ENCODE measurements around the gene DENND2A.

The DENND2A gene

DNA sequence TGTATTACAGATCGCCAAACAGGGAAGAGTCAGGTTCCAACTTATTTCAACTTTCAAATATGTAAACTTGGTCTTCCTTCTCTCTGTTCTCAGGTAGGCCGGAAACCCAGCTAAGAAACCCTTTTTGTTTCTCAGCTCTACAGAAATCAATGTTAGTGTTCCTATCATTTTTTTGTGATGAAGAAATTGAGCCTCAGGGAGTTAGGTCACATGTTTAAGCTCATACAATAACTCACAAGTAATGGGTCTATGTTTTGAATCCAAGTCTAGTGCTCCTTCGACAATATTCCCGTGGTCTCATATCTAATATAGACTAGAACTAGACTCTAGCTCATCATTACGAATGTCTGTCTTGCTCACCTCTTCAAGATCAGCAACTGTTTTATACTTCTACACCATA lies 22.3 kb downstream of the DENND2A start:
- no peak for DNase-seq

DNA sequence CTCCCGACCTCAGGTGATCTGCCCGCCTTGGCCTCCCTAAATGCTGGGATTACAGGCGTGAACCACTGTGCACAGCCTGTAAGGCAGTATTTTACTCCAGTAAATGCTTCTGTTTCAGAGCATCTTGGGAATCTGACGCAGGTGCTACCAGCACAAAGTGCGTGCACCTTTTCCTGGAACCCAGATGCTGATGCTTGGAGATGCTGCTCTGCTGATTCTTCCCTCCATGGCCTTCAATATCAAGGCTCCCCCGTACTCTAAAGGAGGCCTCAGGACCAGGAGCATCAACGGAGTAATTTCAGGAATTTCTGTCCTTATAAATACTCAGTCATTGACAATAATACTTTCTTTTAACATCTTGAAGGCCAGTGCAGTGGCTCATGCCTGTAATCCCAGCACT lies 23.5 kb downstream of the DENND2A start:
- no peak for DNase-seq

DNA sequence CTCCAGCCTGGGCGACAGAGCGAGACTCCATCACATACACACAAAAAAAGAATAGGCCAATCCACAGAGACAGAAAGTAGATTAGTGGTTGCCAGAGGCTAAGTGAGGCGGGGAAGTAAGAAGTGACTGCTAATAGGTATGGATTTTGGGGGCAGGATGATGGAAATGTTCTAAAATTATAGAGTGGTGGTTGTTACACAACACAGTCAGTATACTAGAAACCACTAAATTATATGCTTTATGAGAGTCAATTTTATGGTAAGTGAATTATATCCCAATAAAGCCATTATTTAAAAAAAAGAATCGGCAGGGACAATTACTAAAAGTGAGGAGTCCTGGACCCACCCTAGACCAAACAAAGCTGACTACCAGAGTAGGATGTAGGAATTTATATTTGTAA lies 24.3 kb downstream of the DENND2A start:
- DNase-seq = no peak

DNA sequence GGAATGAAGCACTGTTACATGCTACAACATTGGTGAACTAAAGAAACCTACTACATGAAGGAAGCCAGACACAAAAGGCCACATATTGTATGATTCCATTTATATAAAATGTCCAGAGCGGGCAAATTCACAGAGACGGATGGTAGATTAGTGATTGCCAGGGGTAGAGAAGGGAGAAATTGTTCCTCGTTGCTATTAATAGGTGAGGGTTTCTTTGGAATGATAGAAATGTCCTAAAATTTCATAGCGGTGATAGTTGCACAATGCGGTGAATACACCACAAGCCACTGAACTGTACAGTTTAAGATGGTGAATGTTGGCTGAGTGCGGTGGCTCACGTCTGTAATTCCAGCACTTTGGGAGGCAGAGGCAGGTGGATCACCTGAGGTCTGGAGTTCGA lies 29.0 kb downstream of the DENND2A start:
- DNase-seq = no peak

DNA sequence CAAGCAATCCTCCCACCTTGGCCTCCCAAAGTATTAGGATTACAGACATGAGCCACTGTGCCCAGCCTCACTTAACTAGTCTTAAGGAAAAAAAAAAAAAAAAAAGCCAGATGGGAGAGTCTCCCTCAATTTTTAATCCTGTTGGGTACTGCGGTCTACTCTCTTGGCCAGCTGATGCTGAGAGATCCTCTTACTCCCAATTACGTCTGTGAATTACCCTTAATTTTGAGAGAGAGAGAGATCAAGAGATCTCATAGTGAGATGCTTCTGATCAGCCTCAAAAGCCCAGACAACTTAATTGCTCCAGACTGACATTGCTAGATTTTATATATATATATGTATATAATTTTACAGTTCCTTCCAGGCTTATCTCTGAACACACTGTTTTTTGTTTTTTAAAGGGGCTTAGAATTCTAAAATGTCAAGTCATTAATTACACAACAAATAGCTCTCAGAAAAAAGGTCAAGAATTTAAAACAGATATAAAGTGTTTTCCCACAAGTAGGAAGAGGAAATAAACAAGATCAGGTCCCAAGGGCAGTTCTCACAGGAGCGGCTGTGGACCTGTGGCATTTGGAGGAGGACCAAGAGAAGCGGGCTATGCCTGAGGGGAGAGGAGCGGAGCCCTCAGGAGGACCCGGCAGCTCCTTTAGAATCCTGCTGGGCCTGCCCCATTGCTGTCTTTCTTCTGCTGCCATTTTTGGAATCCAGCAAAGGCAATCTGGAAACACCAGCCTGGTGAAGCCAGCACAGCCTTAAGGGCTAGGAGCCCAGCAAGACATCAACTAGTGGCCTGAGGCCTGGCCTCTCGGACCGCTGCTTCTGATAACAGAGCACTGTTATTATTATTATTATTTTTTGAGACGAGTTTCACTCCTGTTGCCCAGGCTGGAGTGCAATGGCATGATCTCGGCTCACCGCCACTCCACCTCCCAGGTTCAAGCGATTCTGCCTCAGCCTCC lies 30.1 kb downstream of the DENND2A start:
- no peak for DNase-seq

DNA sequence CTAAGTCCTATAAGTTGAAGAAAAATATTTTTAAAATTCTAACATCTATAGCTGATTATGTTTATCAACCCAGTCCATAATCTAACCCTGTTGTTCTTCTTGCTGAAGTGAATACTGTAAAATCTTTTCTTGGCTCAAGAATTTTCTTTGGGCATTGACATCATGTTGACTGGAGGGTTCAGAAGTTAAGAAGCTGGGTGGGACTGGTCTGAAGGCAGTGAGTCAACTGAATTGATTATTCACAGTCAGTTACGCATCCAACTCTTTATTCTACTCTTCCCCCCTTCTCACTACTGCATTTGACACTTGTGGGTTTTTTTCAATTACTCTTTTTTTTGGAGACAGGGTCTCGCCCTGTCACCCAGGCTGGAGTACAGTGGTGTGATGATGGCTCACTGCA lies 31.0 kb downstream of the DENND2A start:
- DNase-seq = no peak

DNA sequence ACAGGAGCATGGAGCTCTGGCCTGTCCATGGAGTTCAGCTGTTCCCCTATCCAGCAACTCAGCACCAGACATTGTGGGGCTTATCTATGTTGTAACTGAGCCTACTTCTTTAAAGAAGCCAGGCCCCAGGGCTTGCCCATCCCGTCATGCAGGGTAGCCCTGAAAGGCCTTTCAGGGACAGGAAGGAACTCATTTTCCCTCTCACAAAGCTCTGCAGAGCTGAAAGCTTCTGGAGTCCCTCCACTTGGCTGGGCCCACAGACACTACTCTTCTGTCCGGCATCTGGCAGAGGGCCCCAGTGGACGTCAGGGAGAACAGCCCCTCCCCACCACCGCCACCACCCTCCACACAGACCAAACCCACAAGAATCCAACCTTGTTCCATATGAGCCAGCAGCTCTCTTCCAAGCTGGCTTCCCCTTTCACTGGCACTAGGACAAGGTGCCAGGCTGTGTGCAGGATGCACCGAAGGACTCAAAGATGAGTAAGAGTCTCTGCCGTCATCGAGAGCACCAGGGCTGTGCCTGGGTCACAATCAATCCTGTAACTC lies 33.1 kb downstream of the DENND2A start:
- DNase-seq = no peak

DNA sequence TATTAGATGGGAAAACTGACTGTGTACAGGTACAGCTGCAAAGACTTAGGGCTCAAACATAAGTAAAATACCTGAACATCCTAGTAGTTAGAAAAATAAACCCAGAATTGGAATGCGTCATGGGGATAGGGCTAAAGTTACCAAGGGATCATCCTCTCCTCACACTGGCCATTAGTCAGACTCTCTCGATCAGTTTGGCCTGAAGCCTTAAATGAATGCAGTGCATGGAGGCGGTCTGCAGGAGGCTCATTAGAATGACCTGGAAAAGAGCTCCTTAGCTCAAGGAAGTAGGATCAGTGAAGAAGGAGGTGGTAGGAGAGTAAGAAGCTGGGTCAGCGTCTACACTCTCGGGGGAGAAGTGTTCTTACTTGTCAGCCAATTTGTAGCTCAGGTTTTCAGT lies 35.3 kb downstream of the DENND2A start:
- DNase-seq = no peak

DNA sequence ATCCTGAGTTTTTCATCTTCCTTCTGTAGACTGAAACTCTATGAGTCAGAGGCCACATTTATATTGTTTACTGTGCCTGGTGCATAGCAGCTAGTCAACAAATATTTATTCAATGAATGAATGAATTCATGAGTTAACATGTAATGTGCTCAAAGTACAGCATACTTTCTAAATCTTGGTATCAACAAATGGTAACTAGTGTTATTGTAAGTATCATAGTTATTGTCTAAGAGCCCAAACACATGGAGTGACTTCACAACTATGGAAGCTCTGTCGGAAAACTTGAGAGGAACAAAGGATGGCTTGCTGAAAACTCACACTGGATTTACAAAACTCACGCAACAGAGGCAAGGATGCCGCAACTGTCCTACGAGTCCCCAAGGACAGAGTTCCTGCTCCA lies 35.9 kb downstream of the DENND2A start:
- DNase-seq = no peak

DNA sequence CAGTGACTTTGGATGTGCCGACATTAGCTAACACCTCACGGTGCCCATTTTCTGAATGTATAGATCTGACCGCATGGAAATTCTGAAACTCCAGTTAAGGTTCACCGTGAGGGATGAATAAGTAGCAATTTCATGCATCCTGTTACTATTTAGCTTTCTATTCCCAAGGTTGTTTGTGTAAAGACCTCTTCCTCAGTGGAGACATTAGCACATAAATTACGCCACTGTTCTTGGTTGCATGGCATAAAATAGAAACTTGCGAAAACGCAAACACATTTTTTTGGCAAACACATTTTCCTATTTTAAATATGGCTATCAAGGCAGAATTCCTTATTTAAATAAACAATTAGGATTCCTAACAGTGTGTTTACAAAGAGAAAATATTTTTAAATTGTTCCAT lies 36.5 kb downstream of the DENND2A start:
- DNase-seq = no peak

DNA sequence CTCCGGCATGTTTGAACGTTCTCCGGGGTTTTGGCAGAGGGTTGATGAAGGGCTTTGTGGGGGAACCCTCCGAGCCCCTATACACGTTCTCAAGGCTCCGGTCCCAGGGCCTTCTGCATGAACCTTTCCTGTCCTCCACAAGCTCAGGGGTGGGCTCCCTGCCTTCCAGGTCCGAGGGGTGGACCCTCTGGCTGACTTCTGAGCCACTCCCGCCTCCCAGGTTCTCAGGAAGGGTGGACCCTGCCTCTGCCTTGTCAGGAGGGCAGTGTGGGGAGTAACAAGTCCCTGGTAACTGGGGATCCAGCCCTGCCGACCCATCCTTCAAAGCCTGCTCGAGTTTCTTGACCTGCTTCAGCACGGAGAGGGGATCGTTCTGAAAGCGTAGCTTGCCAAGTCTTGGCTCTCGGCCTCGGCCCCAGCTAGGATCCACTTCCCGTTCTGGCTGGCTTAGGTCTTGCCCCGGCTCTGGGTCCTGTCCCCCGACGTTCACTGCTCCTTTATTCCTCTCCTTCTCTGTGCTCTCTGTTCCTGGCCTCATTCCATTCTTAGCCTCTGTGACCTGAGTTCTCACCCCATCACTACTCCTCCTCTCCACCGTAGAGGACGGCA lies 38.9 kb downstream of the DENND2A start:
- no peak for DNase-seq

DNA sequence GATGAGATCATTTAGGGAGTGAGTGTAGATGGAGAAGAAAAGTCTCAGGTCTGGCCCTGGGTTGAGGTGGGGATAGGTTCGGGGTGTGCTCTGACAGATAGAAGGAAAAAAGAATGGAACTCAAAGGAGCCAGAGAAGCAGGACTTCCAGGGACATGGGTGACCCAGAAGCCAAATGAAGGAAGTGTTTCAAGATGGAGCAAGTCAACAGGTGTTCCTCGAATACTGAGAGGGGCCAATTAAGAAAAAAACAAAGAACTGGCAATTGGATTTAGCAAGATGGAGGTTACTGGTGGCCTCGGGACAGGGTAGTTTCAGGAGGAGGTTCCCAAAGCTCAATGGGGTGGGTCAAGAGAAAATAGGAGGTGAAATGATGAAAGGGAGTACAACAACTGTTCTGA lies 40.3 kb downstream of the DENND2A start:
- no peak for DNase-seq

DNA sequence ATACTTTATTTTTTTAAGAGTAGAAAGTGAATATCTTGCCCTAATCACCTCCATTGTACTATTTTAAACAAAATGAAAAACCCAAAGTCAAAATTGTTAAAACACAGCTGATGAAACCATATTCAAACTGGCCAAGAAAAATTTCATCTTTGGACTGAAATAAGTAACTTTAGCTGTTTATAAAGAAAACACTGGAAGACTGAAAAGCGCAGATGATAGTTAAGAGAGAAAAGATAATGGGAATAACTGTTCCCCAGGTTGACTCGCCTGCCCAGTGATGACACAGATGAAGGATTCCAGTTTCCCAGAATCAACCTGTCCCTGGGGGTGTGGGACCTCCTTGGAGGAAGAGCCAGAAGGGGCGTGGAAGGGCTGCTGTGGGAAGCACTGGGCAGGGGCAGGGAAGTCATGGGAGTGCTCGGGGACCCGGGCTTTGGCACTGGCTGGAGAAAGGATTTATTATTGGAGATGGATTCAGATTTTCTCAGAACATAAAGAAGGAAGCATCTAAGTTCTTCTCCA lies 43.1 kb downstream of the DENND2A start:
- DNase-seq = no peak

DNA sequence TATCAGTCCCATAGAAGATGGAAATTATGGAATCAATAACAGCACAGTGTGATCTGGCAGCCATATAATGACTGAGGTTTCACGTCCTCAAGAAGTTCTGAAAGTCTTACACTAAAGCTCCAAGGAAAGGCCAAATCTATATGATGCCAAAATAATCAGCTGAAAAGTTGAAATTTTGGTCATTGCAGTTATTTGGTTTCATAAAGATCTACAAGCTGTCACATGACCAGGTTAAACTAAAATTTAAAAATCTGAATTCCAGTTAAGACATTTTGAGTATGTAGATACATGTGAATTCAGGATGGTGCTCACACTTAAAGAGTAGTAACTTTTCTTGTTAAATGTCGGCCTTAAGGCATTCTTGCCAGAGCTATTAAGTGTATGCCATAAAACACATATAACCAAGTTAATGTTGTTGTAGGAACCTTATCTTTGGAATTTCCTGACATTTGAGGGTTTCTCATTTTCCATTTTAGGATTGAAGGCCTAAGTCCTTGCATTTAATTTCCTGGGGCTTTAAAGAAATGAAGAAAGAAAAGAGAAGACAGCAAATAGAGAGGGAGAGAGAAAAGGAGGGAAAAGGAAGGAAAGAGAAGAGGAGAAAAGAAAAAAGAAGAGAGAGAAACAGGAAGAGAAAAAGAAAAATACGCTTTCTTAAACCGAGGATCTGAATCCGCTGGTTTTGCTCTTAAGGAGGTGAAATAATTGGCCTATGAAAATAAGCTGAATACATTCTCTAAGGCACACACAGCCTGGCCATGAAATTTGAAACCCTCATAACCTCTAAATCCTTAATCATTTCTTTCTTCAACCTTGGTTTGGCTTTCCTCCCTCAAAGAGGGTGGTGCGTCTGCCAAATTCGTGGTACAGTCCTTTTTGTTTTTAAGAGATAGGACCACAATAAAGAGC lies 43.8 kb downstream of the DENND2A start:
- no peak for DNase-seq

DNA sequence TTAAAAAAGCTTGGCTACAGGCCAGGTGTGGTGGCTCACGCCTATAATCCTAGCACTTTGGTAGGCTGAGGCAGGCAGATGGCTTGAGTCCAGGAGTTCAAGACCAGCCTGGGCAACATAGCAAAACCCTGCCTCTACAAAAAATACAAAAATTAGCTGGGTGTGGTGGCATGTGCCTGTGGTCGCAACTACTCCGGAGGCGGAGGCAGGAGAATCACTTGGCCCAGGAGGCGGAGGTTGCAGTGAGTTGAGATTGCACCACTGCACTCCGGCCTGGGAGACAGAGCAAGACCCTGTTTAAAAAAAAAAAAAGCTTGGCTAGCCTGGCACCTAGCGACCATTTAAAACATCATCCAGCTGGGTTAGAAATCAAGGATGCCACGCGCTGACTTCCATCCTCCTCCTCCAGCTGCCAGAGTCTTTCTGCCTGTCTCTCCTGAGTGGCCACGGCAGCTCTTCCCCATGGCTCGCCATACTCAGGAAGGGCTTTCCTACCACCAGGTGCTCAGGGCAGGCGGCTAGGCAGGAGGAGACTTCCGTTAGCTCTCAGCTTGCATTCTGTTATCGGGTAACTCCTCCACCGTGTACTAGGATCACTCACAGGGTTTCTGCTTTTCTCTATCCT lies 45.0 kb downstream of the DENND2A start:
- DNase-seq = no peak

DNA sequence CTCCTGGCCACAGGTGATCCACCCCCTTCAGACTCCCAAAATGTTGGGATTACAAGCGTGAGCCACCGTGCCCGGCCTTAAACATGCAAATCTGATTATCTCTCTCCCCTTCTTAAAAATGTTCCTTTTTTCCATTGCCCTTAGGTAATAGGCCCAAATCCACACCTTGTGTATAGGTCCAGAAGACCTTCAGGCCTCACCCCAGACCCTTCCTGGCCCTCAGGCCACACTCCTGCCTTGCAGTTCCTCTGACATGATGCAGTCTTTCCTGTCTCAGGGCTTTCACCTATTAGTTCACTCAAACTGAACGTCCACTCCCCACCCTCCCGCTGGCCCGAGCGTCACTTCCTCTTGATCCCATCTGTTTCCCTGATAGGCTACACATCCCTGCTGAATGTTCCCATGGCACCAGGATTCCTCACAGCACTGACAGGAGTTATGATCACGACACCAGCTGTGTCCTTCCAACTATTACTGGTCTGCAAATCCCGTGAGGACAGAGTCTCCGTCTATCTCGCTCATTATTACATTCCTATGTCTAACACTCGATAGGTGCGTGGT lies 46.4 kb downstream of the DENND2A start:
- DNase-seq = no peak

DNA sequence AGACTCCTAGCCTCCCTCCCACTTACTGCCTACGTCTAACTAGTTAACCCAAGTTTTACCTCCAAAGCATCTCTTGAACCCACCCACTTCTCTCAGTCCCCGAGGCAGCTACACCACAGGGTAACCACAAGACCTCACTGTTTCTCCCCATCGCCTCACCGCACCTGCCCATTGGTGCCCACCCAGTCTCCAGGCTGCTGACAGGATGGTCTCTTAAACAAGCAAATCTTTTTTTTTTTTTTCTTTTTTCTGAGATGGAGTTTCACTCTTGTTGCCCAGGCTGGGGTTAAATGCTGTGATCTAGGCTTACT lies 47.0 kb downstream of the DENND2A start:
- no peak for DNase-seq

DNA sequence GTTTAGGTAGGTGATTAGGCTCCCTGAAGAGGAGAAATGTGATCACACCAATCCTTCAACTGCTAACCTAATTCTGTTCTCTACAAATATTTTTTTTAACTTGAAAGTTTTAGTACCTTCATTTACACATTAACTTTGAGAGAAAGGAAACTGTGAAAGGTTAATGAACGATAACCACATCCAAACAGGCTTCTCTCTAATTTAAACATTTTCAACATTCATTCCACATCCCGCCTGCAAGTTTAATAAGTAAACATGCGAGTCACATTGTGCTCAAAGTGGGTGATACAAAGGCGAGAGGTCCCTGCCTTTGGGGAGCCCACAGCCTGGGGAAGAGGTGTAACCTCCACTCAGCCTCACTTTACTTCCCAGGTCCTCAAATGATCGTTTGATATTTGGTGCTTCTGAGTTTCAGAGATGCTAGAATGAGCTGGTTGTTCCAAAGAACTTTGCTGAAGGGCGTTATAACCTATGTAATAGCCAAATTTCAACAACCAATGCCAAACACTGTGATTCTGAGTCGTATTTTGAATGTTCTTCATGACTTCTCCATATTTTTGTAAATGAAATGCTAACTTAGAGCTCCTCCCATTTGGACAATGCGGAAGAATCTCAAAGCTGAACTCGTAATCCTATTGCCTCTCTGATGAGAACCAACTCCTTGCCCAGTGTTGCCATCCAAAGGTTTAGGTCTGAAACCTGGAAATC lies 47.5 kb downstream of the DENND2A start:
- DNase-seq = no peak

DNA sequence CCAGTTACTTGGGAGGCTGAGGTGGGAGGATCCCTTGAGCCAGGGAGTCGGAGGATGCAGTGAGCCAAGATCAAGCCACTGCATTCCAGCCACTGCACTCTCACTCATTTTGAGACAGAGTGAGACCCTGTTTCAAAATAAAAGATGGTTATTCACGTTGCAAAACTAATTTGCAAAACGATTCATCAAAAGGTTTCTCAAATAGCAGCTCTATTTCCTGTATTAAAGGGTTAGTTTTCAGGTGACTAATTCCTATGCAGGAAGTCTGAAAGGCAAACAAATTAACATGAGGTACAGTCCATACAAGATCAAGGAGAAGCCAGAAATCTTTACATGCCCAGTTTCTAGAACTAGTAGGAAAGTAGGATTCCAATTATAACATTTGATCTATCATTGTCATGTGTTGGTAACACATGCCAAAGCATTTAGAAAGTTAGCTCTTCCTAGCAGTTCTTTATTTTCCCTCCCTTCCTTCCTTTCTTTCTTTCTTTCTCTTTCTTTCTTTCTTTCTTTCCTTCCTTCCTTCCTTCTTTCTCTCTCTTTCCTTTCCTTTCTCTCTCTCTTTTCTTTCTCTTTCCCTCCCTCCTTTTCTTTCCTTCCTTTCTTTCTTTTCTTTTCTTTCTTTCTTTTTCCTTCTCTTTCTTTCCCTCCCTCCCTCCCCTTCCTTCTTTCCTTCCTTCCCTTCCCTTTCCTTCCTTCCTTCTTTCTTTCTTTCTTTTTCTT lies 49.3 kb downstream of the DENND2A start:
- DNase-seq = no peak

DNA sequence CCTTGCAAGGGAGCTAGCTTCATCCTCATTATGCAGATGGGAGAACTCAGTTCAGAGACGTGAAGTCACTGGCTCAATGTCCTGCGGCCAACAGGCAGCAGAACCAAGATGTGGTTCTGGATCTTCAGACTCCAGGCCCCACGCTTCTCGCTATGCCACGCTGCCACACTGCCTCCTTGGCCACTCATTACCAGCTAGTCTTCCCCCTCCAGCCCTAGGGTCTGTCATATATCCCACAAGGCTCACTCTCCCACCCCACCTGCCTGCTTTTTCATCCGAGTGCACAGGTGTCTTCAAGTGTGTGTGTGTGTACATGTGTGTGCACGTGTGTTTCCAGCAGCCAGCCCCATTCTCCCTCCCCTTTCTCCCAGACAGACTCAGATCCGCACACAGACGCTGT lies 53.4 kb downstream of the DENND2A start:
- no peak for DNase-seq

DNA sequence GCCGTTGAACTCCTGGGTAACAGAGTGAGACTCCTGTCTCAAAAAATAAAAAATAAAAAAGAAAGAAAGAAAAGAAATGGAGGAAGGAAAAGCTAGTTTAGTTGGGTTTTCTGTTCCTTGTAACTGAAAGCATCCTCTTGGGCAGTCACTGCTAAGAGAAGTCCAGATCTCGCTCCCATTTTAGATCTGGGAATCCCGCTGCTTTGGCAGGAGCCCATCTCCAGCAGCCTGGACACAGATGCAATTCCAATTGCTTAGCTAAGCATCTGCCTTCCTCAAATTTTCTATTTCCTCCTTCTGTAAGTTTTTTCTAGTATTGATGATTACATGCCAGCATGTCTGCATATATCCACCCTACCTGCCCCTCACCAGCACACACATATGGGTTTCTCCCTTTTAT lies 54.1 kb downstream of the DENND2A start:
- no peak for DNase-seq
